Cardiac atrium fibroblast (primary cell): ENCODE measurements around the gene C5orf22. TPM values are rescaled to one million over a fixed set of nuclear protein-coding genes. Genes with fewer than 3 reads are reported as not detected.

Experiments
- total RNA-seq: library from RNA; depleted of rRNA; stranded (reverse); fragments of >200 nt; gene quantifications from 2 replicates; pipeline ENCODE4 v1.2.3, GENCODE V29; 2015

C5orf22 gene
- total RNA-seq = 15.4 and 18.2 TPM in 2 replicates

GRCh38 chr5:31531888-31532547 is at the start of gene C5orf22, which contains the start of gene DROSHA:
TSS of gene C5orf22 (plus strand) at chr5:31532301. CDS start at chr5:31532393, 92 bp downstream.
TSS of gene DROSHA (minus strand) at chr5:31532093. CDS start at chr5:31529059, 3,034 bp downstream.

Other genes starting within 250 kb of the C5orf22 start
- 23.2 and 25.8 TPM in 2 replicates for gene DROSHA, start 208 bp upstream of the C5orf22 start, total RNA-seq
- gene PDZD2, start 106.8 kb downstream of the C5orf22 start, total RNA-seq = 1.8 and 2.3 TPM in 2 replicates